ENCODE measurements around the gene MAPKAPK2.

DNA sequence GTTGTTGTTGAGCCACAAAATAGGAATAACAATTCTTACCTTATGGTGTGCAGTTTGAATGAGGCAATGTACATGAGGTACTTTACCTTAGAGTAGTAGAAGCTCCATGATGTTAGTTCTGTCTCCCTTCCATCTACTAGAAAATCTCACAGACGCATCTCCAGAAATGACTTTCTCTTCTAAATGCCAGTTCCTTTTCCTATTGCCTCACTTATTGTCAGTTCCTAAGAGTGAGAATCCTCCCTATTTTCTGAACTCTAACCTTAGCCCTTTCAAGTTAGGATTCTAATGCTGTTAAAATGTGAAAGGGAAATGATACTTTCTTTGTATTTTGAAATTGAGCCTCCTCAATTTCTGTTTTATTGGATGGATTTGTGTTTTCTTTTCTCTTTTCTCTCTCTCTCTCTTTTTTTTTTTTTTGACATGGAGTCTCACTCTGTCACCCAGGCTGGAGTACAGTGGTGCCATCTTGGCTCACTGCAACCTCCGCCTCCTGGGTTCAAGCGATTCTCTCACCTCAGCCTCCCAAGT, 18.6 kb upstream of the MAPKAPK2 start:
- TF ChIP-seq, protein P1, sequence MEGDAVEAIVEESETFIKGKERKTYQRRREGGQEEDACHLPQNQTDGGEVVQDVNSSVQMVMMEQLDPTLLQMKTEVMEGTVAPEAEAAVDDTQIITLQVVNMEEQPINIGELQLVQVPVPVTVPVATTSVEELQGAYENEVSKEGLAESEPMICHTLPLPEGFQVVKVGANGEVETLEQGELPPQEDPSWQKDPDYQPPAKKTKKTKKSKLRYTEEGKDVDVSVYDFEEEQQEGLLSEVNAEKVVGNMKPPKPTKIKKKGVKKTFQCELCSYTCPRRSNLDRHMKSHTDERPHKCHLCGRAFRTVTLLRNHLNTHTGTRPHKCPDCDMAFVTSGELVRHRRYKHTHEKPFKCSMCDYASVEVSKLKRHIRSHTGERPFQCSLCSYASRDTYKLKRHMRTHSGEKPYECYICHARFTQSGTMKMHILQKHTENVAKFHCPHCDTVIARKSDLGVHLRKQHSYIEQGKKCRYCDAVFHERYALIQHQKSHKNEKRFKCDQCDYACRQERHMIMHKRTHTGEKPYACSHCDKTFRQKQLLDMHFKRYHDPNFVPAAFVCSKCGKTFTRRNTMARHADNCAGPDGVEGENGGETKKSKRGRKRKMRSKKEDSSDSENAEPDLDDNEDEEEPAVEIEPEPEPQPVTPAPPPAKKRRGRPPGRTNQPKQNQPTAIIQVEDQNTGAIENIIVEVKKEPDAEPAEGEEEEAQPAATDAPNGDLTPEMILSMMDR (IDR thresholded peaks at IDR 0.05): no peak
- no peak for TF ChIP-seq EZH2 (IDR thresholded peaks at IDR 0.05; ENCODE audit: borderline replicate concordance, insufficient read depth, low read depth, low read length, poor library complexity, severe bottlenecking)
